ENCODE data around the gene NPAS3.

The NPAS3 gene

GRCh38 chr14:33376510-33376909 is 437.8 kb downstream of the NPAS3 start:
- no peak for DNase-seq (ENCODE audit: low read depth in 2 of 2)

- DNase-seq (ENCODE audit: low read depth in 2 of 2) = no peak
Observed at GRCh38 chr14:33377596-33378390, 439.1 kb downstream of the NPAS3 start.

- DNase-seq (ENCODE audit: low read depth in 2 of 2) = no peak
Observed at GRCh38 chr14:33381717-33382116, 443.0 kb downstream of the NPAS3 start.

- no peak for DNase-seq (ENCODE audit: low read depth in 2 of 2)
Observed at GRCh38 chr14:33386140-33386539, 447.5 kb downstream of the NPAS3 start.

- DNase-seq (ENCODE audit: low read depth in 2 of 2) = no peak
Observed at GRCh38 chr14:33386781-33387180, 448.1 kb downstream of the NPAS3 start.

- no peak for DNase-seq (ENCODE audit: low read depth in 2 of 2)
Observed at GRCh38 chr14:33390335-33390734, 451.7 kb downstream of the NPAS3 start.

GRCh38 chr14:33393231-33393894 is 454.7 kb downstream of the NPAS3 start:
- no peak for DNase-seq (ENCODE audit: low read depth in 2 of 2)

GRCh38 chr14:33393895-33394368 is 455.3 kb downstream of the NPAS3 start:
- DNase-seq (ENCODE audit: low read depth in 2 of 2) = no peak

GRCh38 chr14:33401311-33401710 is 462.6 kb downstream of the NPAS3 start:
- no peak for DNase-seq (ENCODE audit: low read depth in 2 of 2)

- no peak for DNase-seq (ENCODE audit: low read depth in 2 of 2)
Observed at GRCh38 chr14:33402604-33403003, 463.9 kb downstream of the NPAS3 start.

- no peak for DNase-seq (ENCODE audit: low read depth in 2 of 2)
Observed at GRCh38 chr14:33404054-33404453, 465.4 kb downstream of the NPAS3 start.

GRCh38 chr14:33404964-33405574 is 466.4 kb downstream of the NPAS3 start:
- DNase-seq (ENCODE audit: low read depth in 2 of 2) = no peak

- DNase-seq (ENCODE audit: low read depth in 2 of 2) = no peak
Observed at GRCh38 chr14:33406766-33407165, 468.1 kb downstream of the NPAS3 start.

GRCh38 chr14:33408291-33408690 is 469.6 kb downstream of the NPAS3 start:
- DNase-seq (ENCODE audit: low read depth in 2 of 2) = no peak

- DNase-seq (ENCODE audit: low read depth in 2 of 2) = no peak
Observed at GRCh38 chr14:33412450-33412849, 473.8 kb downstream of the NPAS3 start.

- DNase-seq (ENCODE audit: low read depth in 2 of 2) = no peak
Observed at GRCh38 chr14:33413381-33413780, 474.7 kb downstream of the NPAS3 start.

GRCh38 chr14:33414041-33414440 is 475.4 kb downstream of the NPAS3 start:
- no peak for DNase-seq (ENCODE audit: low read depth in 2 of 2)

- no peak for DNase-seq (ENCODE audit: low read depth in 2 of 2)
Observed at GRCh38 chr14:33420051-33420627, 481.5 kb downstream of the NPAS3 start.

GRCh38 chr14:33430414-33431035 is 491.8 kb downstream of the NPAS3 start:
- DNase-seq (ENCODE audit: low read depth in 2 of 2) = no peak

GRCh38 chr14:33432407-33433023 is 493.8 kb downstream of the NPAS3 start:
- no peak for DNase-seq (ENCODE audit: low read depth in 2 of 2)

- no peak for DNase-seq (ENCODE audit: low read depth in 2 of 2)
Observed at GRCh38 chr14:33433396-33433795, 494.7 kb downstream of the NPAS3 start.
